PFSK-1 (cell line): Measurements from ENCODE around the gene UBAP2.

Experiments used
- POLR2AphosphoS5 ChIP-seq: IDR thresholded peaks from 2 replicates; pipeline ENCODE4 v1.6.1; 2012; ENCODE audit warnings: low read depth, mild to moderate bottlenecking, control low read depth, low read length, moderate library complexity
- SIN3A ChIP-seq: IDR thresholded peaks from 2 replicates; pipeline ENCODE4 v1.6.1; 2012; ENCODE audit warnings: mild to moderate bottlenecking, low read length, moderate library complexity, borderline replicate concordance; ENCODE audit not compliant: insufficient read depth
- TF ChIP-seq, protein P1 (sequence below), 2 experiments: IDR thresholded peaks; 2 replicates each; pipeline versions ENCODE4 v1.6.1 to v1.8.0; 2011 to 2012; ENCODE audit warnings: low read depth in 2 of 2, low read length in 2 of 2, control low read depth in 1 of 2, inconsistent platforms in 1 of 2, mild to moderate bottlenecking in 1 of 2, moderate library complexity in 1 of 2; ENCODE audit not compliant: insufficient read depth in 1 of 2

GRCh38 chr9:33959725-33960124 lies 89.0 kb downstream of the UBAP2 start:
- TF ChIP-seq SIN3A (no peak), POLR2AphosphoS5 (no peak)
- TF ChIP-seq, protein P1, sequence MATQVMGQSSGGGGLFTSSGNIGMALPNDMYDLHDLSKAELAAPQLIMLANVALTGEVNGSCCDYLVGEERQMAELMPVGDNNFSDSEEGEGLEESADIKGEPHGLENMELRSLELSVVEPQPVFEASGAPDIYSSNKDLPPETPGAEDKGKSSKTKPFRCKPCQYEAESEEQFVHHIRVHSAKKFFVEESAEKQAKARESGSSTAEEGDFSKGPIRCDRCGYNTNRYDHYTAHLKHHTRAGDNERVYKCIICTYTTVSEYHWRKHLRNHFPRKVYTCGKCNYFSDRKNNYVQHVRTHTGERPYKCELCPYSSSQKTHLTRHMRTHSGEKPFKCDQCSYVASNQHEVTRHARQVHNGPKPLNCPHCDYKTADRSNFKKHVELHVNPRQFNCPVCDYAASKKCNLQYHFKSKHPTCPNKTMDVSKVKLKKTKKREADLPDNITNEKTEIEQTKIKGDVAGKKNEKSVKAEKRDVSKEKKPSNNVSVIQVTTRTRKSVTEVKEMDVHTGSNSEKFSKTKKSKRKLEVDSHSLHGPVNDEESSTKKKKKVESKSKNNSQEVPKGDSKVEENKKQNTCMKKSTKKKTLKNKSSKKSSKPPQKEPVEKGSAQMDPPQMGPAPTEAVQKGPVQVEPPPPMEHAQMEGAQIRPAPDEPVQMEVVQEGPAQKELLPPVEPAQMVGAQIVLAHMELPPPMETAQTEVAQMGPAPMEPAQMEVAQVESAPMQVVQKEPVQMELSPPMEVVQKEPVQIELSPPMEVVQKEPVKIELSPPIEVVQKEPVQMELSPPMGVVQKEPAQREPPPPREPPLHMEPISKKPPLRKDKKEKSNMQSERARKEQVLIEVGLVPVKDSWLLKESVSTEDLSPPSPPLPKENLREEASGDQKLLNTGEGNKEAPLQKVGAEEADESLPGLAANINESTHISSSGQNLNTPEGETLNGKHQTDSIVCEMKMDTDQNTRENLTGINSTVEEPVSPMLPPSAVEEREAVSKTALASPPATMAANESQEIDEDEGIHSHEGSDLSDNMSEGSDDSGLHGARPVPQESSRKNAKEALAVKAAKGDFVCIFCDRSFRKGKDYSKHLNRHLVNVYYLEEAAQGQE (IDR thresholded peaks at IDR 0.05; ENCODE audit: insufficient read depth in 1 of 2, low read depth in 2 of 2, low read length in 2 of 2): no peak
